Loucy (cell line): ENCODE results near the gene BAK1.

Experiments
- H2AFZ ChIP-seq: fragments of 200-600 bp; sonication (generic); 2 replicates; pipeline ENCODE4 v1.6.0; 2016; ENCODE audit warnings: antibody characterized with exemption, mild to moderate bottlenecking, low read length, moderate library complexity
- H3F3A ChIP-seq: fragments of 200-600 bp; 2 replicates; pipeline ENCODE4 v1.6.0; 2016; ENCODE audit warnings: antibody characterized with exemption, low read depth, mild to moderate bottlenecking
- H3K27me3 ChIP-seq: fragments of 200-600 bp; sonication (generic); 2 replicates; pipeline ENCODE4 v1.6.1; 2014; ENCODE audit warnings: low read length, mild to moderate bottlenecking; ENCODE audit not compliant: insufficient read depth, poor library complexity, severe bottlenecking
- H3K36me3 ChIP-seq: fragments of 200-600 bp; sonication (generic); 2 replicates; pipeline ENCODE4 v1.6.1; 2016; ENCODE audit warnings: low read length; ENCODE audit not compliant: insufficient read depth
- H3K4me1 ChIP-seq: fragments of 200-600 bp; sonication (generic); 2 replicates; pipeline ENCODE4 v1.5.1; 2014; ENCODE audit warnings: low read length, mild to moderate bottlenecking; ENCODE audit not compliant: insufficient read depth, poor library complexity, severe bottlenecking
- H3K4me2 ChIP-seq: fragments of 200-600 bp; sonication (generic); 2 replicates; pipeline ENCODE4 v1.6.0; 2014; ENCODE audit warnings: antibody characterized with exemption, low read length, low read depth, mild to moderate bottlenecking; ENCODE audit not compliant: poor library complexity, severe bottlenecking
- H3K4me3 ChIP-seq: fragments of 200-600 bp; sonication (generic); 2 replicates; pipeline ENCODE4 v1.5.1; 2014; ENCODE audit warnings: low read length, mild to moderate bottlenecking, mixed read lengths; ENCODE audit not compliant: poor library complexity, severe bottlenecking
- H3K79me2 ChIP-seq: fragments of 200-600 bp; sonication (generic); 2 replicates; pipeline ENCODE4 v1.6.1; 2014; ENCODE audit warnings: low read length; ENCODE audit not compliant: insufficient read depth
- H3K9ac ChIP-seq: fragments of 200-600 bp; sonication (generic); 2 replicates; pipeline ENCODE4 v1.6.0; 2014; ENCODE audit warnings: mild to moderate bottlenecking, low read depth, low read length, moderate library complexity; ENCODE audit not compliant: poor library complexity, severe bottlenecking
- H3K9me2 ChIP-seq: fragments of 200-600 bp; sonication (generic); replicated peaks from 2 replicates; pipeline ENCODE4 v1.6.1; 2016; ENCODE audit warnings: low read depth, low read length, mixed read lengths
- H3K9me3 ChIP-seq: fragments of 200-600 bp; sonication (generic); 2 replicates; pipeline ENCODE4 v1.6.1; 2014; ENCODE audit warnings: mild to moderate bottlenecking, antibody characterized with exemption, low read length, low read depth; ENCODE audit not compliant: insufficient read depth
- H4K20me1 ChIP-seq: fragments of 200-600 bp; sonication (generic); 2 replicates; pipeline ENCODE4 v1.6.0; 2014; ENCODE audit warnings: antibody characterized with exemption, low read length, mild to moderate bottlenecking; ENCODE audit not compliant: insufficient read depth, poor library complexity, severe bottlenecking
- EZH2phosphoT487 ChIP-seq: fragments of 200-600 bp; IDR thresholded peaks from 2 replicates; pipeline ENCODE4 v1.6.1; 2018; ENCODE audit warnings: antibody characterized with exemption, mild to moderate bottlenecking, moderate library complexity, borderline replicate concordance
- TF ChIP-seq, protein P1 (sequence below): fragments of 200-600 bp; sonication (generic); conservative IDR thresholded peaks from 2 replicates; pipeline ENCODE4 v1.5.1; 2014; ENCODE audit warnings: mild to moderate bottlenecking, antibody characterized with exemption, low read length

Gene BAK1

GRCh38 chr6:33621711-33622388 is 41.8 kb upstream of the BAK1 start:
- peak overlapping the region; percentile 95 for H2AFZ ChIP-seq
- no peaks in the 10 kb centered on the region for H3K9me2 ChIP-seq
- H3K4me3 ChIP-seq, result peak overlapping the region; percentile 93
- TF ChIP-seq EZH2phosphoT487, result no peak
- TF ChIP-seq, protein P1, sequence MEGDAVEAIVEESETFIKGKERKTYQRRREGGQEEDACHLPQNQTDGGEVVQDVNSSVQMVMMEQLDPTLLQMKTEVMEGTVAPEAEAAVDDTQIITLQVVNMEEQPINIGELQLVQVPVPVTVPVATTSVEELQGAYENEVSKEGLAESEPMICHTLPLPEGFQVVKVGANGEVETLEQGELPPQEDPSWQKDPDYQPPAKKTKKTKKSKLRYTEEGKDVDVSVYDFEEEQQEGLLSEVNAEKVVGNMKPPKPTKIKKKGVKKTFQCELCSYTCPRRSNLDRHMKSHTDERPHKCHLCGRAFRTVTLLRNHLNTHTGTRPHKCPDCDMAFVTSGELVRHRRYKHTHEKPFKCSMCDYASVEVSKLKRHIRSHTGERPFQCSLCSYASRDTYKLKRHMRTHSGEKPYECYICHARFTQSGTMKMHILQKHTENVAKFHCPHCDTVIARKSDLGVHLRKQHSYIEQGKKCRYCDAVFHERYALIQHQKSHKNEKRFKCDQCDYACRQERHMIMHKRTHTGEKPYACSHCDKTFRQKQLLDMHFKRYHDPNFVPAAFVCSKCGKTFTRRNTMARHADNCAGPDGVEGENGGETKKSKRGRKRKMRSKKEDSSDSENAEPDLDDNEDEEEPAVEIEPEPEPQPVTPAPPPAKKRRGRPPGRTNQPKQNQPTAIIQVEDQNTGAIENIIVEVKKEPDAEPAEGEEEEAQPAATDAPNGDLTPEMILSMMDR, result no peak
- H3K4me1 ChIP-seq, result peaks cover 47% of the 10 kb centered on the region
- no peaks in the 10 kb centered on the region for H3K36me3 ChIP-seq
- no peaks in the 10 kb centered on the region for H3K27me3 ChIP-seq
- peaks cover 47% of the 10 kb centered on the region for H3K79me2 ChIP-seq
- peak overlapping the region; percentile 73 for H3K4me2 ChIP-seq
- H3K9me3 ChIP-seq, result no peaks in the 10 kb centered on the region
- H3K9ac ChIP-seq, result peak overlapping the region; percentile 90
- peaks cover 18% of the 10 kb centered on the region for H4K20me1 ChIP-seq
- H3F3A ChIP-seq, result no peaks in the 10 kb centered on the region

DNA sequence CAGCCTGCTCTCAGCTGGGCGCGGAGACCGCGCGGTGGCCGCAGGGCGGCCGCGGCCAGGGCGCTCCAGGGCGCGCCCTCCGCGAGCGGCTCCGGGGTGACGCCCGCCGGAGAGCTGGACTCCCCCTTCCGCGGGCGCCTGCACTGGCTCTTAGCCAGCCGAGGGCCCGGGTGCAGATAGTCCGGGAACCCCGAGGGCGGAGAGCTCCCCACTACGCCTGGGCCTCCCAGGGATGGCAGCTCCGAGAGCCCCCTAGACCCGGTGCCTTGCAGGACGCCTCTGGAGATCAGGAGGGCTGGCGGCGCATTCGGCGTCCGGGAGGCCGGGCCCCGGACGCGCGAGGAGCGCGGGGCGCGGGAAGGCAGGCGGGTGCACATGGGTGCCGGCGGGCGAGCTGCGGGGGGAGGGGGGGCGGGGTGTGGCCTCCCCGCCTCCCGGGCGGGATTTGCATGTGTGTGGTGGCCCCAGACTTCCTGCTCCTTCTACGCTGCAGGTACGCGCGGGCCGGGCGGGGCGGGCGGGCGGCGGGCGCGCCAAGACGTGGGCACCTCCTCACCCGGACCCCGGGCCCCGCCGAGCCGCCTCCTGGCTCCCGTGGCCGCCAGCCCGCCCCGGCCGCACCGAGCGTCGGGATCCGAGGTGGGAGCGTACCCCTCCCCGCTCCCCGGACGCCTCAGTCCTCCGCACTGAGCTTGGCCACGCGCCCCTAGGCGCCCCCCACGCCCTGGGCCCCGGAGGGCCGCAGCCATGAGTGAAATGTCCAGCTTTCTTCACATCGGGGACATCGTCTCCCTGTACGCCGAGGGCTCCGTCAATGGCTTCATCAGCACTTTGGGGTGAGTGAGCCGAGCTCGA is 41.0 kb upstream of the BAK1 start, which contains the start of gene ITPR3:
ITPR3 (plus strand) TSS at position 467 of the 855 bp plus-strand sequence; CDS start at position 748, 281 bp downstream.
- Histone ChIP-seq H3K27me3 (no peaks in the 10 kb centered on the region), H3K9me2 (no peaks in the 10 kb centered on the region), H3F3A (no peaks in the 10 kb centered on the region), H2AFZ (peak within 1 kb of the TSS; percentile 95), H3K4me2 (peak within 1 kb of the TSS; percentile 93), H3K9ac (peak within 1 kb of the TSS; percentile 90), H3K4me1 (peaks cover 43% of the 10 kb centered on the region), H3K4me3 (peak within 1 kb of the TSS; percentile 93), H3K79me2 (peaks cover 43% of the 10 kb centered on the region), H3K9me3 (no peaks in the 10 kb centered on the region), H3K36me3 (no peaks in the 10 kb centered on the region), H4K20me1 (peaks cover 18% of the 10 kb centered on the region)
- TF ChIP-seq, protein P1, result no peak
- TF ChIP-seq EZH2phosphoT487, result no peak

- H4K20me1 ChIP-seq, result peaks cover 18% of the 10 kb centered on the region
- peak overlapping the region; percentile 93 for H3K4me2 ChIP-seq
- peaks cover 43% of the 10 kb centered on the region for H3K4me1 ChIP-seq
- no peak for TF ChIP-seq EZH2phosphoT487
- TF ChIP-seq, protein P1, result no peak; the same call in 1 of the 2 replicates
- no peaks in the 10 kb centered on the region for H3F3A ChIP-seq
- peaks cover 36% of the 10 kb centered on the region for H3K79me2 ChIP-seq
- H2AFZ ChIP-seq, result peak overlapping the region; percentile 94
- H3K9ac ChIP-seq, result peak overlapping the region; percentile 79
- no peaks in the 10 kb centered on the region for H3K9me3 ChIP-seq
- no peaks in the 10 kb centered on the region for H3K36me3 ChIP-seq
- H3K27me3 ChIP-seq, result no peaks in the 10 kb centered on the region
- no peaks in the 10 kb centered on the region for H3K9me2 ChIP-seq
- peak overlapping the region; percentile 93 for H3K4me3 ChIP-seq
Observed at GRCh38 chr6:33620158-33620855, 40.2 kb upstream of the BAK1 start.
